Cerebellar cortex (tissue), 1 donor: Measurements from ENCODE around the gene ORAI2.
"Not testable (repeated sequence)": the region's sequence is repeated elsewhere in the genome, so short reads cannot be mapped to it uniquely, and the experiment has no call there.

ENCODE experiments used
- DNase-seq: peaks from one replicate; pipeline ENCODE4 v3.0.0-alpha.2; 2015; ENCODE audit warnings: low spot score

ORAI2 gene

DNA sequence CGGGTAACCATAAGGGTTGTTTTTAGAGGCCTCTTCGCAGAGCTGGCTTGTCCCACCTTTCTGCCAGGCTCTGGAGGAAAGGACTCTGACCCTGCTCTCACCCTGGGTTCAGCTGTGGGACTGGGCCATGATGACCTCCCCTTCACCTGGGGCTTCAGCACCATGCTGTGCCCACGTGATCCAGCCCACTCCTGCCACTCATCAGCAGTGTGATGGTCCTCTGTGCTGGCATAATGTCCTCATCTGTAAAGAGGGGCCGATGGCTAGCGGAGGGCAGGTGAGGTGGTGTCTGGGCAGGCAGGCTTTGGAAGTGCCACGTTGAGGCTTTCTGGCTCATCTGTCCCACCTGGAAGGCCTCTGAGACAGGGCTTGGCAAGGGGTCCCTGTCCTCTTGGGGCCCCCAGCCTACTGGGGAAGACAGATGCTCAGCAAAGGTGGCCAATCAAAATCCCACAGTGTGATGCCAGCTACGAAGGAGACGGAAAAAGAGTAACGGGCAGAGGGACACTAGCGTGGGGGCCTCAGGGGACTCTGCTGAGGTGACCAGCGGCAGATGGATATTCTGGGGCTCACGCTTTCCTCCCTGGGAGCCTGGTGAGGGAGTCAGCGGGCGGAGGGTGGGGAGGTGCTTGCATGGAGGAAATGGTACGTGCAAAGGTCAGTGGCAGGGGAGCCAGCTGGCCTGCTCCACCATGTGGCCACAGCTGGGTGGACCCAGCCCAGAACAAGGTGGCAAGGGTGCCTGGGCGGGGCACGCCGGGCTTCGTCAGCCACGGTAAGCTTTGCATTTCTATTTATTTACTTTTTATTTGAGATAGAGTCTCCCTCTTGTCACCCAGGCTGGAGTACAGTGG is 36.8 kb downstream of the ORAI2 start:
- DNase-seq: no peak

DNA sequence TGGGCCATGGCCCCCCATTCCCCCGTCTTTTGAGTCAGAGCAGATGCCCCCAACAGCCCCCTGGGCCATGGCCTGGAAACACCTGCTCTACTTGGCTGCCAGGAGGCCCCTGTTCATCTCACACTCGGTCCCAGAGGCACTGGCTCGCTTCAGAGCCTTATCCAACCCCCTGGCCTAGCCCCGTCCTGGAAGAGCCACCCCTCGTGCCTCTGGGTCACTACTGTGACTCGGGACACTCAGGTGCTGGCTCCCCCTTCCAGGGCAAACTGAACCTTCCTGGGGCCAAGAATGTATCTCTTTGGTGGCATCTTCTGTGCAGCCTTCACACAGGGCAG is 38.4 kb downstream of the ORAI2 start:
- DNase-seq: no peak

DNA sequence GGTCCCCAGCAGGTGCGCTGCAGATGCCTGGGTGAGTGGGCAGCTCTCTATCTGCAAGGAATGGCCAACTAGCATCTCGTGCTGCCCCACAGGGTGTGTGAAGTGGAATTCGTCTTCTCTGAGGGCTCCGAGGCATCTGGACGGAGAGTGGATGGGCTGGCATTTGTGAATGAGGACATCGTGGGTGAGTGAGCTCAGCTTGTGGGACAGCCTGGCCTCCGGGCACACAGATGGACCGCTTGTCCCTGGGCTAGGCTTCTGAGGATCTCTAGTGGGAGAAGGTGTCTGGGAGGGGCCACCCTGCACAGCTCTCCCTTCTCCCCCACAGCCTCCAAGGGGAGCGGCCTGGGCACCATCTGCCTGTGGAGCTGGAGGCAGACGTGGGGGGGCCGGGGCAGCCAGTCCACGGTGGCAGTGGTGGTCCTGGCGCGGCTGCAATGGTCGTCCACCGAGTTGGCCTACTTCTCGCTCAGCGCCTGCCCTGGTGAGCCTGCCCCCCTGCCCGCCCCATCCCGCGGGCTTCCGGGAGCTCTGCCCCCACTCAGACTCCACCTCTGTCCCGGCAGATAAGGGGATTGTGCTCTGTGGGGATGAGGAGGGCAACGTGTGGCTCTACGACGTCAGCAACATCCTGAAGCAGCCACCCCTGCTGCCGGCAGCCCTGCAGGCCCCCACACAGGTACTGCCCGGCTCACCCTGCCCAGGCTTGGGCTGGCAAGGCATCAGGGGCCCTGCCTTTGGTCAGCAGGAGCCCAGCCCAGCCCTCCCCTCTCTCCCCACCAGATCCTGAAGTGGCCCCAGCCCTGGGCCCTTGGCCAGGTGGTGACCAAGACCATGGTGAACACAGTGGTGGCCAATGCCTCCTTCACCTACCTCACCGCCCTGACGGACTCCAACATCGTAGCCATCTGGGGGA is 39.0 kb downstream of the ORAI2 start:
- peak; percentile 82 for DNase-seq

DNA sequence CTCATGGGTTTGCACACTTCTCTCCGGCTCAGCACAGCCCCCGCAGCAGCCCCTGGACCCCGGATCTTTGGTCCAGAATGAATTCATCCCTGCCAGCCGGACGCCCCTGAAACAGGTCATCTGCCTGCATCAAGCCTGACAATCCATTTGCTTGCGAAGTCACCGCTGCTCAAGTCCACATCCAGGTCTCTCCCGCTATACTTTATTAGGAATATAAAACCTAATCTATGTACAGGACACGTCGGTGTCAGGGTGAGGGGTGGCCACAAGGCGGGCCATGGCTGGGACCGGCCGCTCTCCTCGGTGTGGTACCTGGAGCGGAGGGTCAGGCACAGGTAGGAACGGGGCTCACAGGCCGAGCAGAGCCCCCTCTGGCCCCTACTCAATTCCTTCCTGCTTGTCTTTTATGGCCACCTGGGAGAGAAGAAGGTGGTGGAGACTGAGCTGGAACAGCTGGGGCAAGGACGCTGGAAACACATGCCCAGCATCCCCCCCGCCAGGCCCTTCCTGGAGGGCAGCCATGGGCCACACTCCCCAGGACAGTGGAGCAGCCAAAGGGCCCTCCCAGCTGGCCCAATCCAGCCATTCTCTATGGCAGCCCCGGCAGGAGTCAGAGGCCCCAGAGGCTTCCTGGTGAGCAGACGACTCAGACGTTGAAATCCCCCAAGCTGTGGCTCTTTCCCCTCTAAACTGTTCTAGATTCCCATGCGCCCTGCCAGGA is 40.1 kb downstream of the ORAI2 start:
- no peak for DNase-seq

DNA sequence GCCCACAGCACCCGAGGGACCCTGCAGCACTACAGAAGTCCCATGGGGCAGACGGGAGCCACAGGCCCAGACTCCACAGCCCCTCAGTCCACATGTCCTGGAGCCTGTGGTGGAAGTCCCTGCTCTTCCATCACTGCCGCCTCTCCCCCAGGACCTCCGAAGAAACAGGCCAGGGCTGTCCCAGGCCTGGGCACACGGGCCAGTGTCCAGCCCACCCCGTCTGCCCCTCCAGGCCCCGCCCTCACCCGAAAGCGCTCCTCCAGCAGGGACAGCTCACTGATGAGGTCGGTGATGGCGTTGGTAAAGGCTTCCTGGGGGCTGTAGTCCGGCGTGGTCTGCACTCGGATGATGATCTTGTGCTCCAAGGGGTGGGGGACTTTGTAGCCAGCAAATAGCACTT is 40.7 kb downstream of the ORAI2 start:
- not testable (repeated sequence) for DNase-seq

DNA sequence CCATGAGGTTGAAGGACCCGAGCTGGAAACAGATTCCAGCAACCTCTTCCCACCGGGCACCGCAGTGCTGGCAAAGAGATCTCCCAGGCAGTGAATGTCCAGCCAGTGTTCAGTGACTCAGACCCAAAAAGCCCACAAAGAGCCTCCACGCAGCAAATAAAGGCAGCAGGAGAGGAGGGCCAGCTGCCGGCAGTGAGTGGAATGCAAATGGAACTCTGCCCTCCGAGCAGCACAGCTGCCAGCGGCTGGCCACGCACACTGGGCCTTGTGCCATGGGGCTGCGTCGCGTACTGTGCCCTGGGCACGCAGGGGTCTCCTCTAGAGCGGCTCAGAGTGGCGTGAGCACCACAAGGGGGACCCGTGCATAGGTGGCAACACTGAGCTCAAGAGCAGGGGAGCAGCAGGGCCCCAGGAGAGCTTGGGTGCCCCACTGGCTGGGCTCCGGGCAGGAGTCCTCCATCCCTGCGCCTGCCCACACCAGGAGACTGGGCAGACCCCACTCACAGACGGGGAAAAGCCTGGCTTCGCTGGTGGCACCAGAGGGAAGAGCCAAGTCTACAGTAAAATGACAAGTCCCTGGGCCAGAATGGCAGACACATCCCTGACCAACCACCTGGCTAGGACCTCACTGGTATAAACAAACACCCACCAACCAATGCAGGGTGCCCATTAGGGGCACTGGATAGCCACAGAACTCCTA is 41.5 kb downstream of the ORAI2 start:
- DNase-seq: not testable (repeated sequence)

DNA sequence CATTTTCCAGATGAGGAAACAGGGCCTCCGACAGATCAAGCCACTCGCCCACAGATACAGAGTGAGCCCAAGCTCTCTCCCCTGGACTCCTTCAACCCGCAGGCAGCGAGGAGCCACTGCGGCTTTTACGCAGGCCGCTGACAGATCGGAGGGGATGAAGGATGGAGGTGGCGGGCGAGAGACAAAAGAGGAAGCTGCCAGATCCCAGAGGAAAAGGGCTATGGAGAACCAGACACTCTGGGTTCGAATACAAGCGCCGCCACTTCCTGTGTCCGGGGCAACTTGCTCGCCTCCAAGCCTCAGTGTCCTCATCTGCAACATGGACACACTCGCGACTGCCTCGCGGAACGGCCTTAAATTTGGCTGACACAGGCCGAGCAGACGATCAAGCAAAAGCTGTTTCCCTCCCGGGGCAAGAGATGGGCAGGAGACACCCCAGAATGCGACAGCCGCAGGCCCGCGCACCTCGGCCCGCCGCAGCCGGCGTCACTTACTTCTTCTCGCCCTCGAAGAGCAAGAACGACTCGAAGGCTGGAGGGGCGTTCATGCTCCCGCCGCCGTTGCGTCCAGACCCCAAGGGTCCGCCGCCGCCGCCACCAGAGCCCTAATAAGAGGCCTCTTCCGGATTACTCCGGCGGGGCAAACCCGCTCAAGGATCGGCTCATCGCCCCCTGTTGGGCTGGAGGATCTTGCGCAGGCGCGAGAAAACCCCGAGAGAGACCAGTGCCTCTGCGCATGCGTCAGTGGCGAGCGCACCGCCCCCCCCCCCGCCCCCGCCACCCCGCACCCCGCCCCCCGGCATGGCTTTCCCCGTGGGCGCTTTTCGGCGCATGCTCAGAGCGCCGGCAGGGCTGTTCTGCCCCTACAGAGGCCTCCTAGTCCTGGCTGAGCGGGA is 45.2 kb downstream of the ORAI2 start, which contains the start of gene POLR2J:
TSS of gene POLR2J (minus strand) at position 609 of the 895 bp plus-strand sequence. CDS start at position 547, 62 bp downstream.
- peak; percentile 73 for DNase-seq

DNA sequence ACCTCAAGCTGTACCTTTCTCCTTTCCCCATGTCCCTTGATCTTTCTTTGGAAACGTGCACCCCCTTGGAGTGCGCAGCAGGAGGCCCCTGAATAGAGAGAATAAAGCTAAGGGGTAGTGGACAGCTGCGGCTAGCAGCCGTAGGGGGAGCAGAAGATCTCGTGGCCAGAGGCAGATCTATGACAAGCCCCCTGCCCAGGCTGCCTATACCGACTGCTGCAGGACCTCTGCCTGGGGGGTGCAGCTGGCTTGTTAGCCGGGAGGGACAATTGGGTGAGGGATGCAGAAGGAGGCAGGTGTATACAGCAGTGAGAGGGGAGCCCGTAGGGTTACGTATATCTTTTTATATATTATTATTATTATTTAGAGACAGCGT is 45.8 kb downstream of the ORAI2 start:
- not testable (repeated sequence) for DNase-seq

DNA sequence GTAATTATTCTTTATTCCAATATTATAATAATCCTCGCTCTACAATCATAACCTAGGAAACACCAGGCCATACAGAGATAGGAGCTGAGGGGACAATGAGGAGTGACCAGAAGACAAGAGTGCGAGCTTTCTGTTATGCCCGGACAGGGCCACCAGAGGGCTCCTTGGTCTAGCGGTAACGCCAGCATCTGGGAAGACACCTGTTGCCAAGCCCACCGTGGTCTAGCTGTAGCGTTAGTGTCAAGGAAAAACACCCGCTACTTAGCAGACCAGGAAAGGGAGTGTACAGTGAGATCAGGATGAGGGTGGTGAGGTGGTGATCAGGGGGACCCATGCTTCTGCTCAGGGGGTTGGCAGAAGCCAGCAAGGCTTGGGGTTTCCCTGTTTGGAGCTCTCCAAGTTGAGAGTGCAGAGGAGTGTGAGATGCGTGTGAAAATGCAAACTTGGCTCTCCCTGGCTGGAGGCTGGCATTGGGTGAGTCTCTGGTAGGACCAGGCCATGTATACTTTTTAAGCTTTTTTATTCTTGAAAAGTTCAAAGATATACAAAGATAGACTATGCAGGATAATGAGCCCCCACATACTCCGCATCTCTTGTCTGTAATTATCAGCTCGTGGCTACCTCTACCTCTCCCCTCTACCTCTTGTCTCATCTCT is 46.7 kb downstream of the ORAI2 start:
- not testable (repeated sequence) for DNase-seq

DNA sequence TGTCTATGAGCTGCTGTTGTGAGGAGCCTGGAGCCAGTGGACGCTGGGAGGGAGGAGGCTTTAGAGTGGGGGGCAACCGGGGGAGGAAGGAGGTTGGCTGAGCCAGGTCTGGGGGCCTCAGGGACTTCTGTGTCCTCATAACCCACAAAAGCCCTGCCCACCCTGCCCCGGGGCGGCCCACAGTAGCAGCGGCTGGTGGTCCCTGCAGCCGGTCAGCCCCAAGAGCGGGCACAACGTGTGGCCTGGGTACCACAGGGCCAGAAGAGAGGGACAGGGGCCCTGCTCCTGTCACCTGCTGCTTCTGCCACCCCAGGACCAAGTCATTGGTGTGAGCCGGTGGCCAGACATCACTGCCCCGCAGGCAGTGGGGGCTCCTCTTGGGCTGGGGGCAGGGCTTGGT is 48.6 kb downstream of the ORAI2 start:
- not testable (repeated sequence) for DNase-seq

DNA sequence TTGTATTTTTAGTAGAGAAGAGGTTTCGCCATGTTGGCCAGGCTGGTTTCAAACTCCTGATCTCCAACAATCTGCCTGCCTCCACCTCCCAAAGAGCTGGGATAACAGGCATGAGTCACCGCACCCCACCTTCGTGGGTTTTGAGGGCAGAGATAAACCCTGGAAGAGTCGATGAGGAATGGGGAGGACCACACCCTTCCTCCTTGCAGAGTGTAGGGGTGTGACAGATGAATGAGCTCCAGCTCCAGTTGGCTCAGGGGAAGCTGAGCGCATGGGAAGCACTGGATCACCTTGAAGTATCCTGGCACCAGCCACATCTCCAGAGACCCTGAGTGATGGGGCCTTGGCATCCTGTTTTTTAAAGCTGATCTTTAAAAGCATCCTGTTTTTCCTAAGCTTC is 50.9 kb downstream of the ORAI2 start:
- not testable (repeated sequence) for DNase-seq

DNA sequence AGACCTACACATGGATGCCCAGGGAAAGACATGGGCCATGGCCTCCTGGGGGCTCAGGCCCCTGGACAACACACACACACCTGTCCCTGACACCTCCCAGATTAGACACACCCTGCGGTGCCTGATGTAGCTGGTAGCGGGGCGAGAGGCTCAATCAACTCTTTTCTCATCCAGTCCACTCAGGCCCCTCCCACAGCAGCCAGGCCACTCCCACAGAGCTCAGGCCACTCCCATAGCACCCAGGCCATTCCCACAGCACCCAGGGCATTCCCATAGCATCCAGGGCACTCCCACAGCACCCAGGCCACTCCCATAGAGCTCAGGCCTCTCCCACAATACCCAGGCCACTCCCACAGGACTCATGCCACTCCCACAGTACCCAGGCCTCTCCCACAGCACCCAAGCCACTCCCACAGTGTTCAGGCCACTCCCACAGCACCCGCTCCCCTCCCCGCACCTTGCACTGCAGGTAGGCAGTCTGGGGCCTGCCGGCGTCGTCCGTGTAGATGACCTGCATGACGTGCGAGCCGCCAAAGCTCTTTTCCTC is 57.2 kb downstream of the ORAI2 start:
- DNase-seq: not testable (repeated sequence)

DNA sequence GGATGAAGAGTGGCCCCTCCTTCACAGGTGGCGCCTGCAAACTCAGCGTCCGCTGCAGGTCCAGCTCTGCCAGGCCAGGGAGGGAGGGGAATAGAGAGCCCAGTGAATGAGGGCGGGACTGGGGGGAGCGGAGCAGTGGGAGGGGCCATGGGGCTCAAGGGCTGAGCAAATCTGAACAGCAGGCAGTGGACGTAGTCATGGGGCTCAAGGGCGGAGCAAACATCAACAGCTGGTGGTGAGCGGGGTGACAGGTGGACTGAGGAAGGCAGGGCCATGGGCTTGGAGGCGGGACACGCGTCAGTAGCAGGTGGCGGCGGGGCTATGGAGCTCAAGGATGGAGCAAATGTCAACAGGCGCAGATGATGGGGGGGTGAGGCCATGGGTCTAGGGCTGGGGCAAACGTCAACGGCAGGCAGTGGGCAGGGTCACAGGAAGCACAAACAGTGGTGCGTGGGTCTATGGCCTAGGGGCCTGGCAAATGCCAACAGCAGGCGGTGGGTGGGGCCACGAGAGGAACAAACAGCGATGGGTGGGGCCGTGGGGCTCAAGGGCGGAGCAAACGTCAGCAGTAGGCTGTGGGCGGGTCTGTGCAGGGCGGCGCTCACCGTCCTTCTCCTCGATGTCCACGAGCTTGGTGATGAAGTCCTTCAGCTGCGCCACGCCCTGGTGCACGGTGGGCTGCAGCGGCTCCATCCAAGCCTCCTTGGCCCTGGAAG is 60.0 kb downstream of the ORAI2 start:
- DNase-seq: not testable (repeated sequence)

DNA sequence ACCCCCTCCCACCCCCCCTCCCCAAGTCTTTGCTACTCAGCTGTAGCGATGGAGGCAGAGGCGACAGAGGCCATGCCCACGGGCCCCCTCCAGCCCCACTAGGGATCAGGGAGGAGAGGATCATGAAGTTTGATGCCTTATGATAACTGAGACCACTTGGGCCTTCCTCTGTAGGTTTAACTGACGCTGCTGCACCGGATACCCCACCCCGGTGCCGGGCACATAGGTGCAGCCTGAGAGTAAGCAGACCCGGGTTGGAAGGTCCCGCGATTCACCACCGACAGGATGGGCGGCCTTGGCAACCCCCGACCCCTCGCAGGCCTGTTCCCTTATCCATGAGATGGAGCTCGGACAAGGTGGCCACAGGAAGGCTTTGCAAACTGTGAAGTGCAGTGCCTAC is 60.7 kb downstream of the ORAI2 start:
- not testable (repeated sequence) for DNase-seq

DNA sequence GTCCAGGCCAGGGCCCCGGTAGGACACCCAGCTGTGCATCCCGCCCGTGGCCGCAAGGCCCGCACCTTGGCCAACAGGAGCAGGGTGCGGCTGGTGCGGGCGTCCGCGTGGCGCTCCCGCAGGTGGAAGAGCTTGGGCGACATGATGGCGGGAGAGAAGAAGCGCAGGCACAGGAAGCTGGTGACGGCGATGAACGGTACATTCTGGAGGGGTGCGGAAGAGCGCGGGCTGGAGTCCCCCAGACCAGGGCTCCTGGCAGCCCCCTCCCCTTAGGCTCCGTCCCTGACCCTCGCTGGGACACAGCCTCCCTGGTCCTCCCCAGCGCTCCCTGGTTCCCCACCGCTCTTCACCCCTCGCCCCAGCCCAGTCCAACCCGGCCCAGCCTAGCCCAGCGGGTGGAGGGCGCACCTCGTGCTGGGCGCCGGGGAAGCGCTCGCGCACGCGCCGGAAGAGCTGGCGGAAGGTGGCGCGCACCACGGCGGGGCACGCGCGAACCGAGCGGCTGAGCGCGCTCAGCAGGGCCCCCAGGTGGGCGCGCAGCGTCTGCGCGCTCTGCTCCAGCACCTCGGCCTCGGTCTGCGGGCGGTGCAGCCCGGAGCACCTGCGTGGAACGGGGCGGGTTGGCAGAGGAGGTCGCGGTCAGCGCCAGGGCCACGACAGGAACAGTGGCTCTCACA is 61.2 kb downstream of the ORAI2 start:
- DNase-seq: not testable (repeated sequence)

DNA sequence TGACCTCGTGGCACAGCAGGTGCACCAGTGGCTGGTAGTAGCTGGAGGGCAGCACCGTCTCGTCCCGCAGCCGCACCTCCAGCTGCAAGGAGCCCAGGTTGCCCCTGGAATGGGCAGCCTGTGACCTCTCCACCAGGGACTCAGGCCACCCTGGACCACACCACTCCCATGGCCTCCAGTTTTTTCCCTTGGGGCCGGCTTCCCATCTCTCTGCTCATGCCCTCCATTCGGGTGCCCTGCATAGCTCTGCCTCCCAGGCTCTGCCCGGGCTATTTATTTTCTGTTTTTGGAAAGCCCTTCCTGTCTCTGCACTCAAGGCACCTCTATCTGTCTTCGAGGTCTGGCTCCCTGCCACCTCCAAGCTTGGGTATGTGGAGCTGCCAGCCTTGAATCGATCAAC is 63.5 kb downstream of the ORAI2 start:
- not testable (repeated sequence) for DNase-seq

DNA sequence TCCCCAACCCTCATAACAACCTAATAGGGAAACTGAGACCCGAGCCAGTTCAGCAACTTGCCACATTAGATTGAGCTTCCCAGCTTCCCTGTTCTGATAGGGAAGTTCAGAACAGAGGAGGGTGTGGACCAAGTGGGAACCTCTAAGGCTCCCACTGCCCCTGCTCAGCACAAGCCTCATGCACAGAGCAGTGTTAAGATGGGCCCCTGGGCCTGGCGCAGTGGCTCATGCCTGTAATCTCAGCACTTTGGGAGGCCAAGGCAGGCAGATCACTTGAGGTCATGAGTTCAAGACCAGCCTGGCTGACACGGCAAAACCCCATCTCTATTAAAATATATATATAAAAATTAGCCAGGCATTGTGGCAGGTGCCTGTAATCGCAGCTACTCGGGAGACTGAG is 63.9 kb downstream of the ORAI2 start:
- DNase-seq: not testable (repeated sequence)

DNA sequence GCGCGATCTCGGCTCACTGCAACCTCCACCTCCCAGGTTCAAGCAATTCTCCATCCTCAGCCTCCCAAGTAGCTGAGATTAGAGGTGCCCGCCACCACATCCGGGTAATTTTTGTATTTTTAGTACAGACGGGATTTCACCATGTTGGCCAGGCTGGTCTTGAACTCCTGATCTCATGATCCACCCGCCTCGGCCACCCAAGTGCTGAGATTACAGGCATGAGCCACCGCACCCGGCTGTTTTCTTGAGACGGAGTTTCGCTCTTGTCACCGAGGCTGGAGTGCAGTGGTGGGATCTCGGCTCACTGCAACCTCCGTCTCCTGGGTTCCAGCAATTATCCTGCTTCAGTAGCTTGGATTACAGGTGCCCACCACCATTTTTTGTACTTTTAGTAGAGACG is 64.9 kb downstream of the ORAI2 start:
- not testable (repeated sequence) for DNase-seq
